Stimulated activated naive CD8-positive, alpha-beta T cell treated with anti-CD3 and anti-CD28 coated beads, Interleukin-15, Interleukin-2, amounts not matched to agents 100 ng/mL and 50 ng/mL, for 24 hours (primary cell): ENCODE measurements around the gene FBXL16.

ENCODE experiments used
- H3K27ac Mint-ChIP-seq: one replicate; pipeline ENCODE4 v1.8.0; 2021; ENCODE audit warnings: mild to moderate bottlenecking, mixed read lengths
- H3K27me3 Mint-ChIP-seq: one replicate; pipeline ENCODE4 v1.8.0; 2021; ENCODE audit warnings: mixed read lengths
- H3K36me3 Mint-ChIP-seq: one replicate; pipeline ENCODE4 v1.8.0; 2021; ENCODE audit warnings: low read depth, mixed read lengths
- H3K4me1 Mint-ChIP-seq: one replicate; pipeline ENCODE4 v1.8.0; 2021; ENCODE audit warnings: low read depth, mixed read lengths
- H3K4me3 Mint-ChIP-seq: one replicate; pipeline ENCODE4 v1.8.0; 2021; ENCODE audit warnings: mild to moderate bottlenecking, mixed read lengths
- H3K9me3 Mint-ChIP-seq: one replicate; pipeline ENCODE4 v1.8.0; 2021; ENCODE audit warnings: mixed read lengths

Gene FBXL16

DNA sequence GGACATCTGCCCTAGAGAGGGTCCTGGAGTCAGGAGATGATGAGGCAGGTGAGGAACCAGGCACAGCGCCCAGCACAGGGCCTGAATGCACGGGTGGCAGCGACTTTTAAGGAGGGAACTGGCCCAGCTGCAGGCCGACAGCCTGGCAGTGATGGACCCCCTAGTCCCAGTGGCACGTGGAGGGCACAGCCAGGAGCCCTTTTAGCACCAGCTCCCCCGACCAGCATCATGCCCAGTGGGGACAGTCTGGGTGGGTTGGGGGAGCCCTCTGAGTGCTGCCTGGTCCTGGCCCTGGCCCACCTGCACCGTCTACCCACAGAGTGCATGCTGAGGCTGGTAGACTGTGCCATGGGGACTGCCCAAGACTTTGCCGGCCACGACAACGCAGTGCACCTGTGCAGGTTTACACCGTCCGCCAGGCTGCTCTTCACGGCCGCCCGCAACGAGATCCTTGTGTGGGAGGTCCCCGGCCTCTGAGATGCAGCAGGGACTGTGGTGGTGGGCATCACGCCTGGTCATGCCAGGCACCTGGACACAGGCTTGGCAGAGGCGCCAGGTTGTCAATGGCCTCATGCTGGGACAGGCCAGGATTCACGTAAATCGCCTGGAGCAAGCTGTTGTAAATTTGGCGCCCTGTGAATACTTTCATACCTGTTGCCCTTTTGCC, 38.4 kb downstream of the FBXL16 start:
- H3K36me3 Mint-ChIP-seq: peaks cover 10% of the 10 kb centered on the region
- H3K4me3 Mint-ChIP-seq: peak overlapping the region; percentile 77
- H3K27me3 Mint-ChIP-seq: no peaks in the 10 kb centered on the region
- H3K9me3 Mint-ChIP-seq: no peaks in the 10 kb centered on the region
- peaks cover 14% of the 10 kb centered on the region for H3K4me1 Mint-ChIP-seq
- H3K27ac Mint-ChIP-seq: peak overlapping the region; percentile 61

DNA sequence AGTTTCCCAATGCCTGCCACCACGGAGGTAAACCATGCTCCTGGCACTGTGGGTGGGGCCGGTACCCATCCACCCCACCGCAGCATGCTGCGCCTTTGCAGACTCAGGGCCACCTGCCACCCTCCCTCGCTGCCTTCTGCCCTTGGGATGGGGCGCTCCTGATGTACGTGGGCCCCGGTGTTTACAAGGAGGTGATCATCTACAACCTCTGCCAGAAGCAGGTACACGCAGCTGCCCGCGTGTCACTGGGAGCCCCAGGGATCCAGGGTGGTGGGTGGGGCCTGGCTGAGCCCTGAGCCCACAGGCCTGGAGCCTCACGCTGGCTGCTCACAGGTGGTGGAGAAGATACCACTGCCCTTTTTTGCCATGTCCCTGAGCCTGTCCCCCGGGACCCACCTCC, 39.0 kb downstream of the FBXL16 start:
- H3K4me3 Mint-ChIP-seq: no peak overlapping the region
- no peaks in the 10 kb centered on the region for H3K27me3 Mint-ChIP-seq
- no peaks in the 10 kb centered on the region for H3K9me3 Mint-ChIP-seq
- H3K4me1 Mint-ChIP-seq: peaks cover 14% of the 10 kb centered on the region
- peaks cover 10% of the 10 kb centered on the region for H3K36me3 Mint-ChIP-seq
- H3K27ac Mint-ChIP-seq: no peak overlapping the region

DNA sequence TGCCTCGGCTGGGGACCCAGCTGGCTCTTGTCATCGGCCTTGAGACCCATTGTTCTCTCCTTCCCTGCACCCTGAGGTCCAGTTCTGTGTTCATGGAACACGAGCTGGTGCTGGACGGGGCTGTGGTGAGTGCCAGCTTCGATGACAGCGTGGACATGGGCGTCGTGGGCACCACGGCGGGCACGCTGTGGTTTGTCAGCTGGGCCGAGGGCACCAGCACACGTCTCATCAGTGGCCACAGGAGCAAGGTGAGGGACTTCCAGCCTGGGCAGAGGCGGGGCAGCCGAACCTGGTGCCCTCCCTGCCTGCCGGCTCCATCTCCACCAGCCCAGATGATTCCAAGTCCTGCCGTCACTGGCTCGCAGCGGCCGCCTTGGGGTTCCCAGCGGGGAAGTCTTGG, 43.0 kb downstream of the FBXL16 start:
- Mint-ChIP-seq H3K27ac (no peak overlapping the region), H3K9me3 (no peaks in the 10 kb centered on the region), H3K36me3 (no peaks in the 10 kb centered on the region), H3K4me3 (no peak overlapping the region), H3K4me1 (peaks cover 8% of the 10 kb centered on the region), H3K27me3 (no peaks in the 10 kb centered on the region)

DNA sequence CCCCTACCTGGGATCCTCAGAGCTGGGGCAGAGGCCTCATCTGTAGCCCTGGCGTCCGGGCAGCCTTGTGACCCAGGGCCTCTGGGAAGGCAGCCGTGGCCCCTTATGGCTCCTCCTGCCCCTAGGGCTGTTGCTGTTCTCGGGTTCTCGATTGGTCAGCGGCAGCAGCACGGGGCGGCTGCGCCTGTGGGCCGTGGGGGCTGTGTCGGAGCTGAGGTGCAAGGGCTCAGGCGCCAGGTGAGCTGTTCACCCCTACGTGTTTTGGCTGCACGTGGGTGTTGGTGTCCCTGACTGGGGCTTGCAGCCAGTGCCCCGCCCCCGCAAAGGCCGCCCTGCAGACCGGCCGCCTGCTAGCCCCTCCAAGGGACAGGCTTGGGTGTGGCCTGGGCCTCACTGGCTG, 43.5 kb downstream of the FBXL16 start:
- Mint-ChIP-seq H3K4me1 (peaks cover 5% of the 10 kb centered on the region), H3K4me3 (no peak overlapping the region), H3K36me3 (no peaks in the 10 kb centered on the region), H3K27me3 (no peaks in the 10 kb centered on the region), H3K9me3 (no peaks in the 10 kb centered on the region), H3K27ac (no peak overlapping the region)

DNA sequence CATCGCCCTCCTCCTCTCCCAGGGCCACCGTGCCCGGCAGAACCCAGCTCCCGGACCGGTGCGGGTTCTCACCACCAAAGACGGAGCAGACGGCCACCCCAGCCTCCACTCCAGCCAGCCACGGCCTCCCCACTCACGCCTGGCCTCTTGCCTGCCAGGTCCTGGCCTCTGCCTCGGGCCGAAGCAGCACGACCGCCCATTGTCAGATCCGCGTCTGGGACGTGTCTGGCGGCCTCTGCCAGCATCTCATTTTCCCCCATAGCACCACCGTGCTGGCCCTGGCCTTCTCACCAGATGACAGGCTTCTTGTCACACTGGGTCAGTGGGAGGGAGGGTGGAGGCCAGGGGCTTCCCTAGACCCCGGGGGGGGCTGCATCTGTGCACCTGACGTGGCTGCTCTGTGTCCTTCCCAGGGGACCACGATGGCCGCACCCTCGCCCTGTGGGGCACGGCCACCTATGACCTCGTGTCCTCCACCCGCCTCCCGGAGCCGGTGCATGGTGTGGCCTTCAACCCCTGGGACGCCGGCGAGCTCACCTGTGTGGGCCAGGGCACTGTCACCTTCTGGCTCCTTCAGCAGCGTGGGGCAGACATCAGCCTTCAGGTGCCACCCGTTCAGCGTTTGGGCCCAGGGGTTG, 44.3 kb downstream of the FBXL16 start:
- peaks cover 5% of the 10 kb centered on the region for H3K4me1 Mint-ChIP-seq
- H3K27ac Mint-ChIP-seq: no peak overlapping the region
- no peaks in the 10 kb centered on the region for H3K27me3 Mint-ChIP-seq
- no peak overlapping the region for H3K4me3 Mint-ChIP-seq
- no peaks in the 10 kb centered on the region for H3K9me3 Mint-ChIP-seq
- H3K36me3 Mint-ChIP-seq: no peaks in the 10 kb centered on the region

DNA sequence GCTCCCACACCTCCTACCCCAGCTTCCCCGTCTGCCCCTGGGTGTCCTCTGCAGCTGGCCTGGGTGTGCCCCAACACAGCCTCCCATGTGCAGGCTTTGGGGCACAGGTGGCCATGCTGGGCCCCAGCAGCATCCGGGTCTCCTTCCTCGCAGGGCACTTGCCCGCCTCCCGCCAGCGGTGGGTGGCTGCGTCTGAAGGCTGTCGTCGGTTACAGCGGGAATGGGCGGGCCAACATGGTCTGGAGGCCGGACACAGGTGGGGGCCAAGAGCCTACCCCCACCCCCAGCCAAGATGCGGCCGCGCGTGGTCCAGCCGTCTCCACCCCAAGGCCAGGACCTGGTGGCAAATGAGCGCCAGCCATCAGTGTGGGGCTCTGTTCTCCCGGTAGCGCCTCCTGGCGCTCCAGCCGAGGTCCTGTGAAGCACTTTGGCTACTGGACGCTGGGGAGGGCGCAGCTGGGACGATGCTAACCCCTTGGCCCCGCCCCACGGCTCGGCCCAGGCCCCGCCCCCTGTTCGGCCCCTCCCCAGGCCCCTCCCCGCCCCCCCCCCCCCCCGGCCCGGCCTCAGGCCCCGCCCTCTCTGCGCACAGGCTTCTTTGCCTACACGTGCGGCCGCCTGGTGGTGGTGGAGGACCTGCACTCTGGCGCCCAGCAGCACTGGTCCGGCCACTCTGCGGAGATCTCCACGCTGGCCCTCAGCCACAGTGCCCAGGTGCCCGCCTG, 45.0 kb downstream of the FBXL16 start:
- peaks cover 5% of the 10 kb centered on the region for H3K4me1 Mint-ChIP-seq
- H3K36me3 Mint-ChIP-seq: no peaks in the 10 kb centered on the region
- H3K4me3 Mint-ChIP-seq: no peak overlapping the region

DNA sequence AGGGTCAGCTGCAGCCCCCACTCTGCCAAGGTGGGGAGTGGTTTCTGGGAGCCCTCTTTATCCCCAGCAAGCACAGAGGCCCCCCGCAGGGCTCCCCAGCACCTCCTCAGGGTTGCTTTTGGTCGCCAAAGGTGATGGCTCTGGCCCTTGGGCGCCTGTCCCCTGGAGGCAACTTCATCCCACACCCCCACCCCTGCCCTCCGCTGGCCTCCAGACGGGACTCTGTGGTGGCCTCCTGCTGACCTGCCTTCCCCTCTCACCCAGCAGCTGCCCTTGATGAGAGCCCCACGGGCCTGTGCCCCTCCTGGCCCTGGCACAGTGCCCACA, 45.5 kb downstream of the FBXL16 start:
- Mint-ChIP-seq H3K36me3 (no peaks in the 10 kb centered on the region), H3K27me3 (no peaks in the 10 kb centered on the region), H3K4me1 (peaks cover 5% of the 10 kb centered on the region), H3K27ac (no peak overlapping the region), H3K4me3 (no peak overlapping the region), H3K9me3 (no peaks in the 10 kb centered on the region)

More for the DNA sequence above, 45.0 kb downstream of the FBXL16 start:
- no peaks in the 10 kb centered on the region for H3K9me3 Mint-ChIP-seq
- H3K27me3 Mint-ChIP-seq: no peaks in the 10 kb centered on the region
- no peak overlapping the region for H3K27ac Mint-ChIP-seq

DNA sequence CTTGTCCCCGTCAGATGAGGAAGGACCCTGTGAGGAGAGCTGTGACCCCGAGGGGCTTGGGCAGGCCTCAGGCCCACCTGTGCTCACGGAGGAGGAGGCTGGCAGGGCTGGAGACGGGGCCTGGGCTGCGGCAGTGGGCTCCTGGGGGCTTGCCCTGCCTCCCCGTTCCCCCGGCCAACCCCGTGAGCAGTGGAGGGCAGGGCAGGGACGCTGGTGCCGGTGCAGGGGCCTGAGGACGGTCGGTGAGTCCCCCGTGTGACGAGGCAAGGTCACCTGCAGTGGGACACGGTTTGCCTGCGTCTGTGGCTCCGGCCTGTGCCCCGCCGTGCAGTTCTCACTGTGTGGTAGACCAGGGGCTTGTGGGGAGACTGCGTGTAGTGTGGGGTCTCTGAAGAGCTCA, 46.0 kb downstream of the FBXL16 start:
- Mint-ChIP-seq H3K4me3 (no peak overlapping the region), H3K4me1 (peaks cover 5% of the 10 kb centered on the region), H3K27ac (no peak overlapping the region), H3K9me3 (no peaks in the 10 kb centered on the region), H3K27me3 (no peaks in the 10 kb centered on the region), H3K36me3 (no peaks in the 10 kb centered on the region)

DNA sequence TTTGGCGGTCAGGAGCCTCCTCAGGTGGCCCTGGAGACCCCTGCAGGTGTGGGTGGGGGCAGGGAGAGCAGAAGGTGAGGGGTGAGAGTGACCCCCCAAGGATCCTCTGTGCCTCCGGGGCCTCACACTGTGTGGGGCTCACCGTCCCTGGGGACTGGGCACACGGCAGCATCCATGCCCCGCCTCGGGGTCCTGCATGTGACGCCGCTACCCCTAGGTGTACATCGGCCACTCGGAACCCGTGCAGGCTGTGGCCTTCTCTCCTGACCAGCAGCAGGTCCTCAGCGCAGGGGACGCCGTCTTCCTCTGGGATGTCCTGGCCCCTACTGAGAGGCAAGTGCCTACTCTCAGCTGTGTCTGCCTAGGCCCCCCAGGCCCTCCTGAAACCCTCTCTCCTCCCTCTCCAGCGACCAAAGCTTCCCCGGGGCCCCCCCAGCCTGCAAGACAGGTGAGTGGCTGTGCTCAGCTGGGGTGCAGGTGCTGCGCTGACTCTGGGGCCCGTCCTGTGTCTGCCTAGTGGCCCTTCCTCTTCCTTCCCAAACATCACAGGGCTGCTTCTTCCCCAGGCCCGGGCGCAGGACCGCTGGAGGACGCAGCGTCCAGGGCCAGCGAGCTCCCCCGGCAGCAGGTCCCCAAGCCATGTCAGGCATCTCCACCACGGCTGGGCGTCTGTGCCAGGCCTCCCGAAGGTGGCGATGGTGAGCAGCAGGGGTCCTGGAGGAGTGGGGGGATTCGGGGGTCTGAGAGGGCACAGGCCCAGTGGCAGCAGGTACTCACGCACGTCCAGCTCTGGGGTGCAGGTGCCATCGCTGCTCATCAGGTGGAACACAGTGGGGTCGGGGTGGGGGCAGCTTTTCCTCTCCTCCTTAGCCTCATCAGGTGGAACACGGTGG, 46.7 kb downstream of the FBXL16 start:
- H3K36me3 Mint-ChIP-seq: peaks cover 3% of the 10 kb centered on the region
- no peak overlapping the region for H3K4me3 Mint-ChIP-seq
- H3K27me3 Mint-ChIP-seq: no peaks in the 10 kb centered on the region
- H3K9me3 Mint-ChIP-seq: no peaks in the 10 kb centered on the region
- peaks cover 5% of the 10 kb centered on the region for H3K4me1 Mint-ChIP-seq
- H3K27ac Mint-ChIP-seq: no peak overlapping the region

DNA sequence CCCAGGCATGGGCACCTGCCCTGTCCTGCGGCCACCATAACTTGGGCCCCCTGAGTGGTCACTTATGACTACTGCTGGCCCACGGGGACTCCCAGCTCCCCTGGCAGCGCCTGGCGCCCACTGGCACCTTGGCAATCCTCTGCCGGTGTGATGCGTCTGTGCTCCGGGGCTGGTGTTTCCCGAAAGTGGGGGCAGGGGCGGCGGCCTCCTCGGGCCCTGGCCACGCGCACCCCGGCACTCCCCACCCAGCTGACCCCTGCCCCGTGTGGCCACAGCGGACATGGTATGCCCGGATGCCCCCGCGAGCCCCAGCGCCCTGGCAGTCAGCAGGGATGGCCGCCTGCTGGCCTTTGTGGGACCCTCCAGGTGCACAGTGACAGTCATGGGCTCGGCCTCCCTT, 48.1 kb downstream of the FBXL16 start:
- H3K27ac Mint-ChIP-seq: no peak overlapping the region

DNA sequence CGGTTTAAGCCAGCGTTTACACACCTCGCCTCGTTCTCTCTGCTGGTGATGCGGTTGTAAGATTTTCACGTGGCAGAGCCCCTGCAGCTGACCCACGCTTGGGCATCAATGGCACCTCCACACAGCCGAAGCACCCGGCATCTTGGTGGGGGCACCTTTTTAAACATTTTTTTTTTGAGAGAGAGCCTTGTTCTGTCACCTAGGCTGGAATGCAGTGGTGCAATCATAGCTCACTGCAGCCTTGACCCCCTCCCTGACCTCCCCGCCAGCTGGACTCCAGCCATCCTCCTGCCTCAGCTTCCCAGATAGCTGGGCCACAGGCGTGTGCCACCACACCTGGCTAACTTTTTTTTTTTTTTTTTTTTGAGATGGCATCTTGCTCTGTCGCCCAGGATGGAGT, 51.6 kb downstream of the FBXL16 start:
- no peaks in the 10 kb centered on the region for H3K4me1 Mint-ChIP-seq
- H3K9me3 Mint-ChIP-seq: no peaks in the 10 kb centered on the region
- no peaks in the 10 kb centered on the region for H3K27me3 Mint-ChIP-seq
- H3K4me3 Mint-ChIP-seq: no peak overlapping the region
- H3K27ac Mint-ChIP-seq: no peak overlapping the region
- H3K36me3 Mint-ChIP-seq: peaks cover 6% of the 10 kb centered on the region

More for the DNA sequence above, 48.1 kb downstream of the FBXL16 start:
- no peak overlapping the region for H3K4me3 Mint-ChIP-seq
- peaks cover 5% of the 10 kb centered on the region for H3K4me1 Mint-ChIP-seq
- no peaks in the 10 kb centered on the region for H3K9me3 Mint-ChIP-seq
- H3K36me3 Mint-ChIP-seq: peaks cover 6% of the 10 kb centered on the region
- H3K27me3 Mint-ChIP-seq: no peaks in the 10 kb centered on the region

DNA sequence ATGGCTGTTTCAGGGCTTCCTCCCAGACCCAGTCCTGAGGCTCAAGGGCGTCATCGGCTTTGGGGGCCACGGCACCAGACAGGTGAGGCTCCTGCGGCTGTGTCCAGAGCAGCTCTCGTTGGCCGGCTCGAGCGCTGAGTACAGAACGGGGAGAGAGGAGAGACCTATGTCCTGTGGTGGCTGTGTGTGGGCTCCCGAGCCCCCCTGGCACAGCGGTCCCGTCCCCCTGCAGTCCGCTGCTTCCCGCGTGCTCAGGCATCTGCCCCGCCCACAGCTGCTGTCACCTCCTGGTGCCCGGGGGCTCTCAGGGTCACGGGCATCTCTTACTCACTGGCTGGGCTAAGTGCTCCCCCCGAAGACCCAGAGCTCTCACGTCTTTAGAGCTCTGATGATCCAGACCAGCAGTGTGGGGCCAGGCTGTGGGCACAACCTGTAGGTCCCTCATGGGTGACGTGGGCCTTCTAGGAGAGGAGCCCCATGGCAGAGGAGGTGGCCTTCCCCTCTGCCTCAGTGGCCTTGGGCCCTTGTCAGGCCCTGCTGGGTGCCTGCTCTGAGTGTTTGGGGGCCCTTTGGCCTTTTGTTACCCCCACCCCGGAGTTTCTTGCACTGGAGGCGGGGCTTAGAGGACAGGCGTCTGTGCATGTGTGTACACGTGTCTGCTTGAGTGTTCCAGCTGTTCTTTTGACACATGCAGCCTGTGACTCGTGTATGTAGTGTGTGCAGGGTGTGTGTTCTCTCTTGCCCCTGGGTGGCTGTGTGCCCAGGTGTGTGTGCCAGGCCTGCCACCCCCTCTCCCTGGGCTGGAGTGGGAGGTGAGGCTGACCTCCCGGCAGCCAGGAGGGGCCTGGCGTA, 52.9 kb downstream of the FBXL16 start:
- Mint-ChIP-seq H3K27me3 (no peaks in the 10 kb centered on the region), H3K36me3 (peaks cover 6% of the 10 kb centered on the region), H3K4me3 (no peak overlapping the region), H3K4me1 (peaks cover 7% of the 10 kb centered on the region), H3K27ac (no peak overlapping the region), H3K9me3 (no peaks in the 10 kb centered on the region)

DNA sequence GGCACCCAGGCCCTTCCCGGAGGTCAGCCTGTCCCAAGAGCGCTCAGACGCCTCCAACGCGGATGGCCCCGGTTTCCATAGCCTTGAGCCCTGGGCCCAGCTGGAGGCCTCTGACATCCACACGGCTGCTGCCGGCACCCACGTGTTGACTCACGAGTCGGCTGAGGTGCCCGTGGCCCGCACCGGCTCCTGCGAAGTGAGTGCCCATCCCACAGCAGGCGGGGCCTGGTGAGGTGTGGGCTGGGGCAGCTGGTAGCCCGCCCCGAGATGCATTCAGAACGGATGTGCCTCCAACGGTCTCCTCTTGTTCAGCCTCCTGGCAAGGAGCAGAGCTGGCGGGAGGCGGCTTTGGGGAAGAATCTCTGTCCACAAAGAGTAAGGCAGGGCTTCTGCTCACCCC, 53.8 kb downstream of the FBXL16 start:
- H3K27ac Mint-ChIP-seq: no peak overlapping the region
- peaks cover 6% of the 10 kb centered on the region for H3K36me3 Mint-ChIP-seq
- no peak overlapping the region for H3K4me3 Mint-ChIP-seq
- peaks cover 7% of the 10 kb centered on the region for H3K4me1 Mint-ChIP-seq
- H3K27me3 Mint-ChIP-seq: no peaks in the 10 kb centered on the region
- H3K9me3 Mint-ChIP-seq: no peaks in the 10 kb centered on the region

DNA sequence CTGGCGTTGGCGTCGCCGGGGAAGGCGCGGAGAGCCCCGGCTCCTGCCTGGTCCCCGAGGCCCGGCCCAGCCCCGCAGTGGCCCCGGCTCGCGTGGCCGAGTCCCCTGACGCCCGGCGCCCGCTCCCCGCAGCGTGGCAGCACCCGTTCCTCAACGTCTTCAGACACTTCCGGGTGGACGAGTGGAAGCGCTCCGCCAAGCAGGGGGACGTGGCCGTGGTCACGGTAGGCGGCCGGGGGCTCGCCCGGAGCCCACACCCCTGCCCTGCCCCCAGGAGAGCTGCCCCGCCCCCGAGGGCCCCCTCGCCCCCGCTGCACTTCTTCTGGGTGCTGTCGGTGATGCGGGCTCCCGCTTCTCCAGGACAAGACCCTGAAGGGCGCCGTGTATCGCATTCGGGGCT, 56.0 kb downstream of the FBXL16 start:
- Mint-ChIP-seq H3K9me3 (no peaks in the 10 kb centered on the region), H3K36me3 (peaks cover 8% of the 10 kb centered on the region), H3K4me1 (peaks cover 9% of the 10 kb centered on the region), H3K27me3 (no peaks in the 10 kb centered on the region), H3K27ac (peak overlapping the region; percentile 55), H3K4me3 (peak overlapping the region; percentile 81)
